Breast epithelium (tissue), 3 donors: ENCODE measurements around the gene TRIOBP.

ENCODE experiments used
- CTCF ChIP-seq, 3 donors: fragments of 450-650 bp; IDR thresholded peaks; one replicate each; pipeline ENCODE4 v1.5.1; 2016 to 2017; ENCODE audit warnings: antibody characterized with exemption in 3 of 3, mild to moderate bottlenecking in 3 of 3, moderate library complexity in 3 of 3
- POLR2A ChIP-seq: fragments of 450-650 bp; IDR thresholded peaks from one replicate; pipeline ENCODE4 v1.6.1; 2016; ENCODE audit warnings: antibody characterized with exemption, mild to moderate bottlenecking, moderate library complexity
- POLR2AphosphoS5 ChIP-seq, 3 donors: sonication (generic); formaldehyde crosslinking; IDR thresholded peaks; one replicate each; pipeline ENCODE4 v1.6.1; 2017; ENCODE audit warnings: antibody characterized with exemption in 3 of 3

GRCh38 chr22:37650463-37651136 is 46.2 kb upstream of the TRIOBP start:
- TF ChIP-seq CTCF (IDR thresholded peaks at IDR 0.05) (no peak), POLR2A (no peak), POLR2AphosphoS5 (IDR thresholded peaks at IDR 0.05) (no peak)
